Smooth muscle cell (in vitro differentiated cells): Measurements from ENCODE around the gene BUB1. TPM values are rescaled to one million over a fixed set of nuclear protein-coding genes. Genes with fewer than 3 reads are reported as not detected.

Experiments
- DNase-seq: peaks from one replicate; lab custom pipeline; 2025; ENCODE audit not compliant: unreplicated experiment; lab: John Stamatoyannopoulos, UW
- H2AFZ ChIP-seq: fragments of 200-600 bp; sonication (generic); 2 replicates; pipeline ENCODE4 v1.6.0; 2016; ENCODE audit warnings: antibody characterized with exemption, low read depth, mild to moderate bottlenecking
- H3F3A ChIP-seq: fragments of 200-600 bp; sonication (generic); 2 replicates; pipeline ENCODE4 v1.6.0; 2017; ENCODE audit warnings: antibody characterized with exemption, low read depth
- H3K27ac ChIP-seq: fragments of 200-600 bp; sonication (generic); 2 replicates; pipeline ENCODE4 v1.5.1; 2016; ENCODE audit warnings: low read depth, mild to moderate bottlenecking
- H3K27me3 ChIP-seq: fragments of 200-600 bp; sonication (generic); 2 replicates; pipeline ENCODE4 v1.6.1; 2016; ENCODE audit warnings: low read depth, mild to moderate bottlenecking
- H3K36me3 ChIP-seq: fragments of 200-600 bp; sonication (generic); 2 replicates; pipeline ENCODE4 v1.5.1; 2016; ENCODE audit warnings: low read depth
- H3K4me1 ChIP-seq: fragments of 200-600 bp; sonication (generic); 2 replicates; pipeline ENCODE4 v1.5.1; 2016; ENCODE audit warnings: low read depth
- H3K4me2 ChIP-seq: fragments of 200-600 bp; sonication (generic); 2 replicates; pipeline ENCODE4 v1.6.0; 2016; ENCODE audit warnings: mild to moderate bottlenecking
- H3K4me3 ChIP-seq: fragments of 200-600 bp; sonication (generic); 2 replicates; pipeline ENCODE4 v1.5.1; 2016; ENCODE audit warnings: mild to moderate bottlenecking
- H3K79me2 ChIP-seq: fragments of 200-600 bp; sonication (generic); 2 replicates; pipeline ENCODE4 v1.6.0; 2016; ENCODE audit warnings: low read depth, mild to moderate bottlenecking
- H3K9ac ChIP-seq: fragments of 200-600 bp; sonication (generic); 2 replicates; pipeline ENCODE4 v1.6.0; 2016; ENCODE audit warnings: low read depth
- H3K9me3 ChIP-seq: fragments of 200-600 bp; sonication (generic); replicated peaks from 2 replicates; pipeline ENCODE4 v1.5.1; 2016; ENCODE audit warnings: low read depth
- H4K20me1 ChIP-seq: fragments of 200-600 bp; sonication (generic); 2 replicates; pipeline ENCODE4 v1.6.0; 2016; ENCODE audit warnings: low read depth
- CTCF ChIP-seq: fragments of 200-600 bp; sonication (generic); IDR thresholded peaks from 2 replicates; pipeline ENCODE4 v1.5.1; 2017; ENCODE audit warnings: borderline replicate concordance, mild to moderate bottlenecking, antibody characterized with exemption; ENCODE audit not compliant: insufficient read depth, poor library complexity, severe bottlenecking
- WGBS: methylation state at CpG from one replicate; pipeline ENCODE4 v1.1.7; 2016; ENCODE audit warnings: low lambda C conversion rate; 5-methylcytosine and 5-hydroxymethylcytosine counted together
- polyA plus RNA-seq: library from polyadenylated mRNA; unstranded; fragments of >200 nt; fragmentation: Nextera tagmentation; extraction: Ambion mirVana; gene quantifications from 2 replicates; pipeline ENCODE4 v1.2.1, GENCODE V29; 2016
- total RNA-seq: library from RNA; depleted of rRNA; stranded (reverse); fragments of >200 nt; gene quantifications from 2 replicates; pipeline ENCODE4 v1.2.3, GENCODE V29; 2014

The BUB1 gene
- total and polyA plus RNA-seq, 2 experiments from 2014 or later = 8.6 to 18.6 TPM

DNA sequence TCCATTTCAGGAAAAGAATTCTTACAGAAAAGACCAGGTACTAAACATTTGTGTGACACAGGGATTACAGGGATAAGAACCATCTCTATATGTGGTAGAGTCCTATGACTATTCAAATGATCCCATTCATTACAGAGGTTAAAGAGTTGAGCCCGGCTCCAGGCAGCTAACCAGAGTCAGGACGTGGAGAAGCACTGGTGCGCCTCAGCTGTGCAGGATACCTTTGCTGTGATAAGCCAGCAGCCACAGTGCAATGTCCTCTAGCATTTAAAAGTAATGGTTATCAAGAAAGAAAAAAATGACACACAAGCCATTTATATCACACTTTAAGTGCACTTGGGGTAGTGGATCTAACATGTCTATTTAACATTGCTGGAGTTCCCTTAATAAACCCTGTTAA, 17.3 kb downstream of the BUB1 start:
- H3K4me3 ChIP-seq = no peak overlapping the region
- no peak for TF ChIP-seq CTCF
- WGBS = 95% methylated on average over 3 of the region's 3 CpGs
- H3K27ac ChIP-seq = no peak overlapping the region
- no peaks in the 10 kb centered on the region for H3F3A ChIP-seq
- no peaks in the 10 kb centered on the region for H4K20me1 ChIP-seq
- no peak for DNase-seq
- no peak overlapping the region for H3K4me2 ChIP-seq
- no peaks in the 10 kb centered on the region for H3K4me1 ChIP-seq
- no peak overlapping the region for H2AFZ ChIP-seq
- H3K9ac ChIP-seq = no peak overlapping the region
- H3K79me2 ChIP-seq = no peaks in the 10 kb centered on the region
- no peaks in the 10 kb centered on the region for H3K36me3 ChIP-seq
- no peaks in the 10 kb centered on the region for H3K27me3 ChIP-seq
- H3K9me3 ChIP-seq = no peaks in the 10 kb centered on the region

DNA sequence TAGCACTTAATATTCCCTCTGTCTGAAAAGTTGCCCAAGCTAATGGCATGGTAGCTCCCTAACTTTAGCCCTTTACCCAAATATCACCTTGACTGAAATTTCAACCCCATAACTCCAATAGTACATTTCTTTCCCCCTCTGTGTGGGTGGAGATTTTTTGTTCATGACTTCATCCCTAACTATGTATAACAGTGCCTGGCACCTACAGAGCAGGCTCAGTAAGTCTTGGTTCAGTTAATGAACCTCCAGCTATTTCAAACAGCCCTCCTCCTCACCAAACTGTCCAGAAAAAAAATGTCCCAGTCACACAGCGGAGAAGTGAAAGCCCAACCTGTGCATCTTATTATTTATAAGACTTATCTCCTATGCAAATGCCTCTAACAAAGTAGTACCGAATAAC, 18.6 kb downstream of the BUB1 start:
- H3K4me3 ChIP-seq = no peak overlapping the region
- no peaks in the 10 kb centered on the region for H3K79me2 ChIP-seq
- H3K4me2 ChIP-seq = no peak overlapping the region
- H3K27me3 ChIP-seq = no peaks in the 10 kb centered on the region
- 86% methylated on average over 2 of the region's 2 CpGs for WGBS
- H3K9ac ChIP-seq = no peak overlapping the region
- DNase-seq = no peak
- no peaks in the 10 kb centered on the region for H3K9me3 ChIP-seq
- no peak for TF ChIP-seq CTCF
- no peaks in the 10 kb centered on the region for H3K4me1 ChIP-seq
- no peaks in the 10 kb centered on the region for H3K36me3 ChIP-seq
- no peak overlapping the region for H3K27ac ChIP-seq
- no peak overlapping the region for H2AFZ ChIP-seq
- no peaks in the 10 kb centered on the region for H3F3A ChIP-seq
- no peaks in the 10 kb centered on the region for H4K20me1 ChIP-seq

- no peaks in the 10 kb centered on the region for H3K27me3 ChIP-seq
- WGBS = 90% methylated on average over 3 of the region's 3 CpGs
- DNase-seq = no peak
- H3K9ac ChIP-seq = no peak overlapping the region
- H3K79me2 ChIP-seq = no peaks in the 10 kb centered on the region
- H3K27ac ChIP-seq = no peak overlapping the region
- no peak overlapping the region for H3K4me3 ChIP-seq
- no peaks in the 10 kb centered on the region for H4K20me1 ChIP-seq
- no peaks in the 10 kb centered on the region for H3F3A ChIP-seq
- no peak overlapping the region for H3K4me2 ChIP-seq
- H3K4me1 ChIP-seq = no peaks in the 10 kb centered on the region
- TF ChIP-seq CTCF = no peak
- H3K36me3 ChIP-seq = no peaks in the 10 kb centered on the region
- H2AFZ ChIP-seq = no peak overlapping the region
- no peaks in the 10 kb centered on the region for H3K9me3 ChIP-seq
Measured at GRCh38 chr2:110657724-110658305, 20.0 kb downstream of the BUB1 start.

GRCh38 chr2:110655701-110656100, 22.2 kb downstream of the BUB1 start:
- H3K4me3 ChIP-seq = no peak overlapping the region
- H3K27me3 ChIP-seq = no peaks in the 10 kb centered on the region
- DNase-seq = no peak
- H2AFZ ChIP-seq = no peak overlapping the region
- H3K9ac ChIP-seq = no peak overlapping the region
- no peaks in the 10 kb centered on the region for H3K36me3 ChIP-seq
- no peaks in the 10 kb centered on the region for H3F3A ChIP-seq
- H3K4me1 ChIP-seq = no peaks in the 10 kb centered on the region
- H3K79me2 ChIP-seq = no peaks in the 10 kb centered on the region
- no peak for TF ChIP-seq CTCF
- H3K4me2 ChIP-seq = no peak overlapping the region
- no peaks in the 10 kb centered on the region for H3K9me3 ChIP-seq
- 89% methylated on average over 2 of the region's 2 CpGs for WGBS
- H3K27ac ChIP-seq = no peak overlapping the region
- H4K20me1 ChIP-seq = no peaks in the 10 kb centered on the region
